Heart left ventricle (tissue), 16 donors: ENCODE measurements around the gene RNF212. TPM values are rescaled to one million over a fixed set of nuclear protein-coding genes. Genes with fewer than 3 reads are reported as not detected.
A peak's percentile ranks its signal among the peaks of the same experiment; 100 is the strongest.

Experiments used
- ATAC-seq, 4 donors: fragments of 200-7000 bp; cut with Tn5 transposase; one replicate each; pipeline ENCODE4 v1.9.1; 2020 to 2022; ENCODE audit warnings: moderate library complexity in 4 of 4, mild to moderate bottlenecking in 3 of 4, moderate number of reproducible peaks in 1 of 4
- DNase-seq, 5 donors: peaks; one replicate each; pipeline ENCODE4 v3.0.0-alpha.2; 2020
- H3K27ac ChIP-seq, 12 donors: fragments of 200-600 bp; sonication (generic) in 4 of 12; one replicate each; pipeline versions ENCODE4 v1.5.0 to v1.8.0; 2016 to 2022; ENCODE audit warnings: mild to moderate bottlenecking in 2 of 12
- H3K27me3 ChIP-seq, 9 donors: fragments of 200-600 bp; sonication (generic) in 2 of 9; one replicate each; pipeline versions ENCODE4 v1.5.1 to v1.8.0; 2016 to 2022; ENCODE audit warnings: mild to moderate bottlenecking in 3 of 9
- H3K36me3 ChIP-seq, 9 donors: fragments of 200-600 bp; sonication (generic) in 2 of 9; one replicate each; pipeline versions ENCODE4 v1.5.0 to v1.8.0; 2018 to 2022; ENCODE audit warnings: mild to moderate bottlenecking in 2 of 9
- H3K4me1 ChIP-seq, 12 donors: fragments of 200-600 bp; sonication (generic) in 4 of 12; one replicate each; pipeline versions ENCODE4 v1.5.0 to v1.8.0; 2016 to 2022; ENCODE audit warnings: mild to moderate bottlenecking in 3 of 12
- H3K4me3 ChIP-seq, 12 donors: fragments of 200-600 bp; sonication (generic) in 4 of 12; one replicate each; pipeline versions ENCODE4 v1.5.0 to v1.8.0; 2017 to 2022; ENCODE audit warnings: mild to moderate bottlenecking in 9 of 12, moderate library complexity in 4 of 12
- H3K9me3 ChIP-seq, 12 donors: fragments of 200-600 bp; sonication (generic) in 4 of 12; one replicate each; pipeline versions ENCODE4 v1.5.0 to v1.8.0; 2016 to 2022; ENCODE audit warnings: mild to moderate bottlenecking in 1 of 12
- CTCF ChIP-seq, 12 donors: fragments of 200-600 bp; sonication (generic) in 4 of 12; IDR thresholded peaks; one replicate each; pipeline versions ENCODE4 v1.5.0 to v1.8.0; 2018 to 2022; ENCODE audit warnings: antibody characterized with exemption in 12 of 12, mild to moderate bottlenecking in 5 of 12
- POLR2A ChIP-seq, 2 donors: fragments of 450-650 bp; IDR thresholded peaks; one replicate each; pipeline ENCODE4 v1.6.1; 2017; ENCODE audit warnings: antibody characterized with exemption in 2 of 2, mild to moderate bottlenecking in 2 of 2, moderate library complexity in 2 of 2
- WGBS, 4 donors: extraction: QIAGEN DNeasy Blood & Tissue Kit in 2 of 4; methylation state at CpG; one replicate each; pipeline versions ENCODE4 v1.1.5 to v1.1.7; 2013 to 2018; 5-methylcytosine and 5-hydroxymethylcytosine counted together
- intact Hi-C, 10 donors: fragments of 100-400 bp; cut with DNase I; formaldehyde crosslinking; loops; one replicate each; pipeline versions ENCODE4 v1.11.1 to v1.14.2; 2022
- polyA plus RNA-seq, 2 donors: library from polyadenylated mRNA; stranded (reverse); fragments of 200-250 nt; gene quantifications; one replicate each; pipeline ENCODE4 v1.2.3, GENCODE V29; 2013
- total RNA-seq, 9 donors: library from RNA; depleted of rRNA in 2 of 9; stranded (reverse); fragments of >200 nt in 2 of 9; fragmentation: NEBNext Ultra II Directional in 3 of 9; extraction: Animal tissue kit (Norgen Biotek cat#: 25700) in 3 of 9; gene quantifications; one replicate each; pipeline versions ENCODE4 v1.1.0 to v1.2.4, GENCODE V29; 2016 to 2023
- donor health status: ischemic (EF 13 %, LVEDD 7.1; RV severe dilation, severe dysfunction).
- donor health status: healthy with polysubstance abuse.
- donor health status: DM: no; HTN: yes; CAD: no.
- donor health status: DM: no; HTN: no; CAD: no.
- donor health status: ischemic (EF 25% LVEDD 6.9; RV normal size, moderate dysfunction).
- donor health status: ischemic (EF 25% LVEDD 5.7; RV mildly dilated, moderate dysfunction).
- donor health status: healthy.
- donor health status: DM: yes; HTN: yes; CAD: no.
- donor health status: ischemic (EF 35%, LVEDD 5.7; RV mildly dilated, moderate dysfunction).
- donor health status: nonischemic (EF 11% LVEDD 7.7; RV severe dilation, severe dysfunction).
- donor health status: DM: yes; HTN: yes; CAD: no.
- donor health status: PGD.
- donor health status: ischemic (EF 29% LVEDD 5.4; RV normal size, mild dysfunction).
- donor health status: nonischemic (EF 23%, LVEDD 6.1; RV moderate dilation, normal function).

The RNF212 gene
- total and polyA plus RNA-seq, 11 donors = 0.25 to 1.6 (median 0.48) TPM; not detected in 4

GRCh38 chr4:1040344-1041146 is 72.8 kb downstream of the RNF212 start:
- H3K27me3 ChIP-seq = peaks cover 7 to 30% (median 20%) of the 10 kb centered on the region in 9 donors
- no peak for TF ChIP-seq POLR2A (IDR thresholded peaks at IDR 0.05)
- intact Hi-C loops = no loop called here
- ATAC-seq = no peak
- WGBS, 4 donors = 87 to 93% (median 91%) methylated on average over 17 to 21 of the region's 21 CpGs
- no peak overlapping the region for H3K27ac ChIP-seq
- peaks cover 0 to 33% (median 14%) of the 10 kb centered on the region in 12 donors for H3K4me1 ChIP-seq
- DNase-seq = peak in 1 of 5 donors; percentile 33
- H3K36me3 ChIP-seq = no peaks in the 10 kb centered on the region
- no peak overlapping the region for H3K4me3 ChIP-seq
- no peaks in the 10 kb centered on the region for H3K9me3 ChIP-seq

DNA sequence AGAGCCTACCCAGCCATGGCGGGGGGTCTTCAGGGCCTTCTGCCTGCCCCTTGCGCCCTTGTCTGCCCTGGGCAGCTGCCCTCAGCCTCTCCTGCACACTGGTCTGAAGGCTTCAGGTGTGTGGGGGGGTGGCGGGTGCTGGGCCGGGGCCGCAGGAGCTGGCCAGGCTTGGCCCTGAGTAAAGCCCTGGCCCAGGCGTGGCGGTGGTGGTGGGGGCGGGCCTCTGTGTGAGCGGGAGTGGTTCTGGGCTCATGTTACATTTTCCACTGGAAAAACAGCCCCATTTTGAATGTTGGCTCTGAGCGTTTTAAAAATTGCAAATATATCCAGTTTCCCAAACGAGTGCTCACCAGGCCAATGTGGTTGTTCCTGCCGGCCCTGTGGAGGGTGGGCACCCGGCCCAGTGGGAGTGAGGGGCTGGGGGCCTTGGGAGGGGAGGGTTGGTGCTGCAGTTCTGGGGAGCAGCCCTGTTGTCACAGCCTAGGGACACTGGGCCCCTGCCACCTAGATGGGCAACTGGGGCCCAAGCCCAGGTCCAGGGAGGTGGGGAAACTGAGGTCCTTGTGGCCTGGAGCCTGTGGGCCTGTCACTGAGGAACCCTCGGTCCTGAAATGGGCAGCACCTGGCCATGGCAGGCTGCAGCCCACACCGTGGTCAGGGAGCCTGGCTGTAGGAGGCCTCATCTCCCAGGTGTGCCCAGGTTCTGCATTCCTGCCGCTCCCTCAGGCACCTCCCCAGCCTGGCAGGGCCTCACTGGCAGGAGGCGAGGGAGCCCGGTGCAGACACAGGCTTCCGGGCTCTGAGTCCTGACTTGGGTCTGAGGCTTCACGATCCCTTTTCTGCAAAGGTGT is 73.6 kb downstream of the RNF212 start:
- ATAC-seq (peak in 1 of 4 donors; percentile 25), DNase-seq (no peak)
- no peaks in the 10 kb centered on the region for H3K9me3 ChIP-seq
- peaks cover 0 to 42% (median 14%) of the 10 kb centered on the region in 12 donors for H3K4me1 ChIP-seq
- H3K4me3 ChIP-seq = no peak overlapping the region
- no peak for TF ChIP-seq POLR2A (IDR thresholded peaks at IDR 0.05)
- no peak for TF ChIP-seq CTCF (IDR thresholded peaks at IDR 0.05)
- H3K36me3 ChIP-seq = no peaks in the 10 kb centered on the region
- 63 to 81% (median 76%) methylated on average over 9 to 20 of the region's 20 CpGs for WGBS, 4 donors
- intact Hi-C loops = no loop called here
- H3K27ac ChIP-seq = peak overlapping the region in 3 of 12 donors; percentile 6 to 45 (median 24)
- peaks cover 7 to 21% (median 14%) of the 10 kb centered on the region in 9 donors for H3K27me3 ChIP-seq

DNA sequence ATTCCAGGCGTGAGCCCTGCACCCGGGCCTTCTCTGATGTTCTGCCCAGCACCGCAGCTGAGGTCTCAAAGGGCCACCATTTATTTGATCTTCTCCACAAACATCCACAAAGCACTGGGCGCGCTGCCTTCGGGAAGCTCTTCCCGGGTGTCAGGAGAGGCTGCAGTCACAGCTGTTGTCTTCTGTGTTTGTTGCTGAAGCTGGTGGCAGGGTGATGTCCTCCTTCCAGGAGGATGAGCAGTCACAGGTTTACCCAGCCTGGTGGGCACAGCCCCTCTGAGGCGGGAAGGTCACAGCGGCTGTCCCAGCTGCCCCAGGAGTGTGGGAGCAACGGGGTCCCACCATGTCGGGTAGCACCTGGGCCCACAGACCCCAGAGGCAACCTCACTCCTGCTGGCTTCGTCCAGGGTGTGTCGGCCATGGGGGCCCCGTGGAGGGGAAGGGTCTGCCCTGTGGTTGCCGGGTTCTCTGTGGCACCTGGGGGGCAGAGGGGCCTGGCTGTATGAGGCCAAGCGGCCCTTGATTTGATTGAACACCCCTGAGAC is 74.3 kb downstream of the RNF212 start:
- WGBS, 4 donors = 72 to 91% (median 87%) methylated on average over 7 to 16 of the region's 16 CpGs
- Histone ChIP-seq H3K27me3 (peaks cover 1 to 20% (median 7%) of the 10 kb centered on the region in 9 donors), H3K4me1 (peaks cover 0 to 37% (median 15%) of the 10 kb centered on the region in 12 donors), H3K4me3 (no peak overlapping the region), H3K27ac (peak overlapping the region in 2 of 12 donors; percentile 6 to 14), H3K9me3 (no peaks in the 10 kb centered on the region), H3K36me3 (no peaks in the 10 kb centered on the region)
- DNase-seq (no peak), ATAC-seq (no peak)
- intact Hi-C loops = no loop called here
- TF ChIP-seq POLR2A (IDR thresholded peaks at IDR 0.05) = no peak
- no peak for TF ChIP-seq CTCF (IDR thresholded peaks at IDR 0.05)

- no peak for ATAC-seq
- WGBS, 4 donors = 86 to 100% (median 90%) methylated on average over 1 to 26 of the region's 26 CpGs
- no peak for TF ChIP-seq POLR2A (IDR thresholded peaks at IDR 0.05)
- TF ChIP-seq CTCF (IDR thresholded peaks at IDR 0.05) = no peak
- peaks cover 0 to 29% (median 3%) of the 10 kb centered on the region in 9 donors for H3K27me3 ChIP-seq
- H3K4me3 ChIP-seq = no peak overlapping the region
- H3K27ac ChIP-seq = no peak overlapping the region
- intact Hi-C loops = no loop called here
- no peaks in the 10 kb centered on the region for H3K36me3 ChIP-seq
- H3K9me3 ChIP-seq = no peaks in the 10 kb centered on the region
- no peak for DNase-seq
- H3K4me1 ChIP-seq = peaks cover 0 to 32% (median 7%) of the 10 kb centered on the region in 12 donors
These were observed 76.2 kb downstream of the RNF212 start for GRCh38 chr4:1036976-1037810.
